Tibial nerve (tissue), 4 donors: ENCODE results near the gene RFESD.

Experiments used
- EP300 ChIP-seq, 2 donors: sonication (generic); formaldehyde crosslinking; IDR thresholded peaks; one replicate each; pipeline ENCODE4 v1.6.1; 2017; ENCODE audit warnings: antibody characterized with exemption in 2 of 2, mild to moderate bottlenecking in 1 of 2
- POLR2A ChIP-seq, 2 donors: fragments of 450-650 bp; IDR thresholded peaks; one replicate each; pipeline ENCODE4 v1.6.1; 2017; ENCODE audit warnings: antibody characterized with exemption in 2 of 2, mild to moderate bottlenecking in 2 of 2, moderate library complexity in 2 of 2
- TF ChIP-seq, protein P1 (sequence below), 5 experiments: fragments of 200-600 bp in 3 of 5; fragments of 450-650 bp in 2 of 5; sonication (generic) in 3 of 5; IDR thresholded peaks; one replicate each; pipeline ENCODE4 v1.5.1; 2016 to 2019; ENCODE audit warnings: antibody characterized with exemption in 5 of 5, mild to moderate bottlenecking in 3 of 5, moderate library complexity in 2 of 5

DNA sequence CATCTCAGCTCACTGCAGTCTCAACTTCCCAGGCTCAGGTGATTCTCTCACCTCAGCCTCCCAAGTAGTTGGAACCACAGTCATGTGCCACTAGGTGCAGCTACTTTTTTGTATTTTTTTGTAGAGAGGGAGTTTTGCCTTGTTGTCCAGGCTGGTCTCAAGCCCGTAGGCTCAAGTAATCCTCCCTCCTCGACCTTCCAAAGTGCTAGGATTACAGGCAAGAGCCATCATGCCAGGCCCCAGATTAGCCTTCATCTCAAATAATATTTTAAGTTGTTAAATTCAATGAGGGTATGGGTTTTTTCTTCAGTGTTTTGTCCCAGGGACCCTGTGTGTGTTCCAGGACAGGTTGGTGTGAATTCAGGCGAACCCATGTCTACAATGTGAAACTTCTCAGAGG, 12.5 kb upstream of the RFESD start:
- TF ChIP-seq, protein P1, sequence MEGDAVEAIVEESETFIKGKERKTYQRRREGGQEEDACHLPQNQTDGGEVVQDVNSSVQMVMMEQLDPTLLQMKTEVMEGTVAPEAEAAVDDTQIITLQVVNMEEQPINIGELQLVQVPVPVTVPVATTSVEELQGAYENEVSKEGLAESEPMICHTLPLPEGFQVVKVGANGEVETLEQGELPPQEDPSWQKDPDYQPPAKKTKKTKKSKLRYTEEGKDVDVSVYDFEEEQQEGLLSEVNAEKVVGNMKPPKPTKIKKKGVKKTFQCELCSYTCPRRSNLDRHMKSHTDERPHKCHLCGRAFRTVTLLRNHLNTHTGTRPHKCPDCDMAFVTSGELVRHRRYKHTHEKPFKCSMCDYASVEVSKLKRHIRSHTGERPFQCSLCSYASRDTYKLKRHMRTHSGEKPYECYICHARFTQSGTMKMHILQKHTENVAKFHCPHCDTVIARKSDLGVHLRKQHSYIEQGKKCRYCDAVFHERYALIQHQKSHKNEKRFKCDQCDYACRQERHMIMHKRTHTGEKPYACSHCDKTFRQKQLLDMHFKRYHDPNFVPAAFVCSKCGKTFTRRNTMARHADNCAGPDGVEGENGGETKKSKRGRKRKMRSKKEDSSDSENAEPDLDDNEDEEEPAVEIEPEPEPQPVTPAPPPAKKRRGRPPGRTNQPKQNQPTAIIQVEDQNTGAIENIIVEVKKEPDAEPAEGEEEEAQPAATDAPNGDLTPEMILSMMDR (IDR thresholded peaks at IDR 0.05): no peak
- TF ChIP-seq POLR2A (IDR thresholded peaks at IDR 0.05) (no peak), EP300 (IDR thresholded peaks at IDR 0.05) (no peak)
